ENCODE measurements around the gene TMEM108.

GRCh38 chr3:132997404-132998185 lies 40.6 kb upstream of the TMEM108 start:
- TF ChIP-seq CEBPB (IDR thresholded peaks at IDR 0.05; ENCODE audit: low read depth) (no peak), CTCF (IDR thresholded peaks at IDR 0.05 in 2 of 3, conservative IDR thresholded peaks at IDR 0.05 in 1 of 3; ENCODE audit: borderline replicate concordance in 1 of 3, insufficient read depth in 1 of 3, low read depth in 2 of 3, low read length in 2 of 3) (no peak), EZH2phosphoT487 (IDR thresholded peaks at IDR 0.05; ENCODE audit: borderline replicate concordance) (no peak), JUND (IDR thresholded peaks at IDR 0.05) (no peak), POLR2A (IDR thresholded peaks at IDR 0.05; ENCODE audit: borderline replicate concordance, extremely low read depth, insufficient read depth, insufficient read length) (no peak), ZBTB33 (IDR thresholded peaks at IDR 0.05; ENCODE audit: extremely low read depth, insufficient replicate concordance, low read length) (no peak), EZH2 (IDR thresholded peaks at IDR 0.05) (no peak), ELF1 (IDR thresholded peaks at IDR 0.05; ENCODE audit: borderline replicate concordance, low read depth) (no peak)
